Mammary epithelial cell (primary cell): ENCODE measurements around the gene EIF4ENIF1.

Experiments
- EZH2 ChIP-seq: IDR thresholded peaks from 2 replicates; pipeline ENCODE4 v1.6.1; 2012; ENCODE audit warnings: low read length, inconsistent platforms, borderline replicate concordance
- TF ChIP-seq, protein P1 (sequence below), 2 donors: IDR thresholded peaks in 1 of 2; conservative IDR thresholded peaks in 1 of 2; 2 replicates each; pipeline ENCODE4 v1.5.1; 2011 to 2012; ENCODE audit warnings: inconsistent platforms in 2 of 2, low read length in 2 of 2, mild to moderate bottlenecking in 2 of 2, control low read depth in 1 of 2, low read depth in 1 of 2; ENCODE audit not compliant: insufficient read depth in 1 of 2; ENCODE audit errors: extremely low read depth in 1 of 2

DNA sequence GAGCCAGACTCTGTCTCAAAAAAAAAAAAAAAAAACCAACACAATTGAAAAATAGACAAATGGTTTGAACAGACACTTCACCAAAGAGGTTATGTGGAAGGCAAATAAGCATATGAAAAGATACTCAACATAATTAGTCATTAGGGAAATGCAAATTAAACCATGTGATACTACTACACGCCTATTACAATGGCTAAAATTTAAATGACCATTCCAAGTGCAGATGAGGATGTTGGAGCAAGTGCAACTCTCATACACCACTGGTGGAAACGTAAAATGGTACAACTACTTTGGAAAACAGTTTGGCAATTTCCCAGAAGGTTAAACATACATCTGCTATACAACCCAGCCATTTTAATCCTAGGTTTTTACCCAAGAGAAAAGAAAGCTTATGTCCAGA, 24.3 kb downstream of the EIF4ENIF1 start:
- TF ChIP-seq, protein P1, sequence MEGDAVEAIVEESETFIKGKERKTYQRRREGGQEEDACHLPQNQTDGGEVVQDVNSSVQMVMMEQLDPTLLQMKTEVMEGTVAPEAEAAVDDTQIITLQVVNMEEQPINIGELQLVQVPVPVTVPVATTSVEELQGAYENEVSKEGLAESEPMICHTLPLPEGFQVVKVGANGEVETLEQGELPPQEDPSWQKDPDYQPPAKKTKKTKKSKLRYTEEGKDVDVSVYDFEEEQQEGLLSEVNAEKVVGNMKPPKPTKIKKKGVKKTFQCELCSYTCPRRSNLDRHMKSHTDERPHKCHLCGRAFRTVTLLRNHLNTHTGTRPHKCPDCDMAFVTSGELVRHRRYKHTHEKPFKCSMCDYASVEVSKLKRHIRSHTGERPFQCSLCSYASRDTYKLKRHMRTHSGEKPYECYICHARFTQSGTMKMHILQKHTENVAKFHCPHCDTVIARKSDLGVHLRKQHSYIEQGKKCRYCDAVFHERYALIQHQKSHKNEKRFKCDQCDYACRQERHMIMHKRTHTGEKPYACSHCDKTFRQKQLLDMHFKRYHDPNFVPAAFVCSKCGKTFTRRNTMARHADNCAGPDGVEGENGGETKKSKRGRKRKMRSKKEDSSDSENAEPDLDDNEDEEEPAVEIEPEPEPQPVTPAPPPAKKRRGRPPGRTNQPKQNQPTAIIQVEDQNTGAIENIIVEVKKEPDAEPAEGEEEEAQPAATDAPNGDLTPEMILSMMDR (conservative IDR thresholded peaks at IDR 0.05 in 1 of 2, IDR thresholded peaks at IDR 0.05 in 1 of 2; ENCODE audit: extremely low read depth in 1 of 2, insufficient read depth in 1 of 2, low read depth in 1 of 2, low read length in 2 of 2): no peak
- no peak for TF ChIP-seq EZH2
